Measurements from ENCODE around the gene PTBP2. TPM values are rescaled to one million over a fixed set of nuclear protein-coding genes. Genes with fewer than 3 reads are reported as not detected.
"Not testable (repeated sequence)": the region's sequence is repeated elsewhere in the genome, so short reads cannot be mapped to it uniquely, and the experiment has no call there.

The PTBP2 gene
- total and polyA plus RNA-seq, 5 donors = 7.4 to 18.3 (median 13.4) TPM

DNA sequence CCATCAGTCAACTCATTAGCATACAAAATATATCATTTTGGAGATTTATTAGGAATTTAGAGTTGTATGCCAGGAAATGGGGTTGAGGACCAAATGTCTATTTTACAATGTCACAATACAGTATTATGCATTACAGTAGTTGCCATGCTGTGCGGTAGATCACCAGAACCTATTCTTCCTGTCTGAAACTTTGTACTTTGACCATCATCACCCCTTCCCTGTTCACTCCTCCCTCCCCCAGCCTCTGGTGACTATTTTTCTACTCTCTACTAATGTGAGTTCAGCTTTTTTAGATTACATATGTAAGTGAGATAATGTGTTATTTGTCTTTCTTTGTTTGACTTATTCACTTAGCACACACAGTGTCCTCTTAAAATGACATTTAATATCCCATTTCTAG lies 50.8 kb downstream of the PTBP2 start:
- Histone ChIP-seq H3K4me1 (ENCODE audit: control insufficient read depth, insufficient read depth, low read length) (no peaks in the 10 kb centered on the region), H3K9me3 (ENCODE audit: control insufficient read depth, low read length) (no peaks in the 10 kb centered on the region), H3K4me3 (ENCODE audit: low read length) (no peak overlapping the region), H3K27ac (ENCODE audit: low read length) (no peak overlapping the region), H3K27me3 (ENCODE audit: control insufficient read depth, insufficient read depth) (no peaks in the 10 kb centered on the region)
- DNase-seq (no peak), ATAC-seq (no peak)
- 100% methylated on average over 1 of the region's 1 CpG for WGBS
- intact Hi-C loops (cut with DNase I) = no loop called here

DNA sequence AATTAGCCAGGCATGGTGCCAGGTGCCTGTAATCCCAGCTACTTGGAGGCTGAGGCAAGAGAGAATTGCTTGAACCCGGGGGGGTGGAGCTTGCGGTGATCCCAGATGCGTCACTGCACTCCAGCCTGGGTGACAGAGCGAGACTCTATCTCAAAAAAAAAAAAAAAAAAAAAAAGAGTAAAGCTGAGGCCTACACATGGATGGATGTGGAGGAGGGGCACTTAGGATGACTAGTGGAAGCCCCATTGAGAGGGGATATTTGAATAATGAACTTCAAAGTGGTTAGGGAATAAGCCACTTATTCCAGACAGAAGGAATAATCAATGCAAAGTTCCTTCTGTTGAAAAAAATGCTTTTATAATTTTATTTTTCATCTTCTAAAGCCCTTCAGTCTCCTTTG lies 51.4 kb downstream of the PTBP2 start:
- no peak overlapping the region for H3K27ac ChIP-seq (ENCODE audit: low read length)
- WGBS = 96% methylated on average over 4 of the region's 4 CpGs
- ATAC-seq (no peak), DNase-seq (no peak)
- intact Hi-C loops (cut with DNase I) = no loop called here
- H3K9me3 ChIP-seq (ENCODE audit: control insufficient read depth, low read length) = no peaks in the 10 kb centered on the region
- no peaks in the 10 kb centered on the region for H3K4me1 ChIP-seq (ENCODE audit: control insufficient read depth, insufficient read depth, low read length)
- H3K4me3 ChIP-seq (ENCODE audit: low read length) = no peak overlapping the region
- H3K27me3 ChIP-seq (ENCODE audit: control insufficient read depth, insufficient read depth) = no peaks in the 10 kb centered on the region

DNA sequence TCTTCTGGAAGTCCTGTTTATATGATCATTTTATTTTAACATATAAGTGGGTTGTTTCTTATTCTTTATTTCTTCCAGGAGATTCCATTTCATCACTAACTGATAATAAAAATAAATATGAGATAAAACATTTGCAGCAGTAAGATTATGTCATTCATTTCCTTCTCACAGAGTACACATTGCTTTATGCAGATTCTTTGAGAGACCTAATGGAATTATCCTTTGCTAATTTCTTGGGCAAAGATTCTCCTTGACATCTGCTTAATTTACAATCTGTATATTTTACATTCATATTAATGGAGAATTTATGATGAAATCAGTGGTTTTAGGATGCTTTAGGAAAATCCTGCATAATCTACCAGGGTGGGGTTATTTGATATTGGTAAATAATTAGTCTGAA lies 60.6 kb downstream of the PTBP2 start:
- intact Hi-C loops (cut with DNase I) = no loop called here
- Histone ChIP-seq H3K4me3 (ENCODE audit: low read length) (no peak overlapping the region), H3K9me3 (ENCODE audit: control insufficient read depth, low read length) (no peaks in the 10 kb centered on the region), H3K27me3 (ENCODE audit: control insufficient read depth, insufficient read depth) (no peaks in the 10 kb centered on the region), H3K4me1 (ENCODE audit: control insufficient read depth, insufficient read depth, low read length) (no peaks in the 10 kb centered on the region), H3K27ac (ENCODE audit: low read length) (no peak overlapping the region)
- DNase-seq (no peak), ATAC-seq (no peak)

DNA sequence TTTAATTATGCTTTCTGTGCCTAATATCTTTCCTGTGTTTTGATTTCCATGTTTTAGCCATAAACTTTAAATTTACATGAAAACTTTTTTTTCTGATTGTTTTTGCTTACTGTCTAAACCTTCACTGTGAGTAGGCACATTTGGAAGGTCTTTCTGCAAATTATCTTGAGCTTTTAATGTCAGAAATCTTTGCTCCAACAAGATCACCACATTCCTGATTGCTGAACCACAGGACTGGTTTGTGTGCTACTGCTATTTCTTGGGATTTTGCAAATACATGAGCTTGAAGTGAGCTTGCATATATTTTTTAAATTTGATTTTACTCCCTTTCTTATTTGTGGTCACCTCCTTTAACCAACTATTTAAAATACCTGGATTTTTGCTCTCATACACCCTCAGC lies 61.3 kb downstream of the PTBP2 start:
- no peak for DNase-seq
- ATAC-seq = no peak
- Histone ChIP-seq H3K27me3 (ENCODE audit: control insufficient read depth, insufficient read depth) (no peaks in the 10 kb centered on the region), H3K27ac (ENCODE audit: low read length) (no peak overlapping the region), H3K9me3 (ENCODE audit: control insufficient read depth, low read length) (no peaks in the 10 kb centered on the region), H3K4me1 (ENCODE audit: control insufficient read depth, insufficient read depth, low read length) (no peaks in the 10 kb centered on the region), H3K4me3 (ENCODE audit: low read length) (no peak overlapping the region)
- intact Hi-C loops (cut with DNase I) = no loop called here

DNA sequence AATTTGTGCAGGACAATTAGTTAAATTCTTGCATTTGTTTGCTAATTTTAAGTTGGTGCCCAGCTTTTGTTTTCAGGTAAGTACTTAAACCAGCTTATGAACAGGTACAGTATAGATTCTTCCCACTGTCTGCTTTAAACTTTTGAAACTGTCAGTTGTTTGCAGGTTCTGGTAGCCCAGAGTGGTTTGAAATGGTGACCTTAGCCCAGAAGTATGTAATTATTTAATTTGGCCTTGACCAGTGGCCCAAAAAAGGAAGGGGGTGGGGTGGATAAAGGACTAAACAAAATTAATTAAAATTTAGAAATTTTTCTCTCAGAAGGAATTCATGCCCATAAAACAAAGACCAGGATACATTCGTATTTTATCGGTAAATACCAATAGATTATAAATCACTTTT lies 69.0 kb downstream of the PTBP2 start:
- H3K27ac ChIP-seq (ENCODE audit: low read length) = no peak overlapping the region
- WGBS = 96% methylated on average over 2 of the region's 2 CpGs
- H3K4me1 ChIP-seq (ENCODE audit: control insufficient read depth, insufficient read depth, low read length) = no peaks in the 10 kb centered on the region
- DNase-seq = no peak
- no peaks in the 10 kb centered on the region for H3K9me3 ChIP-seq (ENCODE audit: control insufficient read depth, low read length)
- no peak overlapping the region for H3K4me3 ChIP-seq (ENCODE audit: low read length)
- intact Hi-C loops (cut with DNase I) = no loop called here
- ATAC-seq = no peak
- no peaks in the 10 kb centered on the region for H3K27me3 ChIP-seq (ENCODE audit: control insufficient read depth, insufficient read depth)

DNA sequence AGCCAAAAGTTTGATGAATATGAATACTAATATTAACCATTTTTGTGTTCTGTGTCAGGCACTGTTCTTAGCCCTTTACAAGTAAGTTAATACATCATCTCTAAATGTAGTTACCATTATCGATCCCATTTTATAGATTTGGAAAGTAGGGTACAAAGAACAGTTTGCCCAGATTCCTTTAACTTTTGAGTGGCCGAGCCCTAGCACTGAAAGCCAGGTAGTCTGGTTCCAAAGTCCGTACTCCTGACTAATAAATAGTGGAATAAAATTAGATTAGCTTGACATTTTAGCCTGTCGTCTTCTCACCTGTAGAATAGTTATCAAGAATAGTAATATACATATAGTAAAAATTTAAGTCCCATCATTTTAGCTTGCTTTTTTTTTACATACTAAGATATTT lies 70.6 kb downstream of the PTBP2 start:
- DNase-seq (no peak), ATAC-seq (no peak)
- Histone ChIP-seq H3K4me3 (ENCODE audit: low read length) (no peak overlapping the region), H3K9me3 (ENCODE audit: control insufficient read depth, low read length) (no peaks in the 10 kb centered on the region), H3K27me3 (ENCODE audit: control insufficient read depth, insufficient read depth) (no peaks in the 10 kb centered on the region), H3K4me1 (ENCODE audit: control insufficient read depth, insufficient read depth, low read length) (no peaks in the 10 kb centered on the region), H3K27ac (ENCODE audit: low read length) (no peak overlapping the region)
- 99% methylated on average over 4 of the region's 4 CpGs for WGBS
- intact Hi-C loops (cut with DNase I) = no loop called here

DNA sequence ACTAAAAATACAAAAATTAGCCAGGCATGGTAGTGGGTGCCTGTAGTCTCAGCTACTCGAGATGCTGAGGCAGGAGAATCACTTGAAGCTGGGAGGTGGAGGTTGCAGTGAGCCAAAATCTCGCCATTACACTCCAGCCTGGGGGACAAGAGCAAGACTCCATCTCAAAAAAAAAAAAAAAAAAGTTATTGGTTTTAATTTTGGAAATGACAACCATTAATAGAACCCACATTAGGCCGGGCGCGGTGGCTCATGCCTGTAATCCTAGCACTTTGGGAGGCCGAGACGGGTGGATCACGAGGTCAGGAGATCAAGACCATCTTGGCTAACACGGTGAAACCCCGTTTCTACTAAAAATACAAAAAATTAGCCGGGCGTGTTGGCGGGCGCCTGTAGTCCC lies 80.1 kb downstream of the PTBP2 start:
- H3K4me1 ChIP-seq (ENCODE audit: control insufficient read depth, insufficient read depth, low read length); H3K9me3 ChIP-seq (ENCODE audit: control insufficient read depth, low read length); H3K4me3 ChIP-seq (ENCODE audit: low read length); ATAC-seq; intact Hi-C loops (cut with DNase I); H3K27ac ChIP-seq (ENCODE audit: low read length); H3K27me3 ChIP-seq (ENCODE audit: control insufficient read depth, insufficient read depth); DNase-seq: not testable (repeated sequence)
- WGBS = 97% methylated on average over 9 of the region's 14 CpGs

DNA sequence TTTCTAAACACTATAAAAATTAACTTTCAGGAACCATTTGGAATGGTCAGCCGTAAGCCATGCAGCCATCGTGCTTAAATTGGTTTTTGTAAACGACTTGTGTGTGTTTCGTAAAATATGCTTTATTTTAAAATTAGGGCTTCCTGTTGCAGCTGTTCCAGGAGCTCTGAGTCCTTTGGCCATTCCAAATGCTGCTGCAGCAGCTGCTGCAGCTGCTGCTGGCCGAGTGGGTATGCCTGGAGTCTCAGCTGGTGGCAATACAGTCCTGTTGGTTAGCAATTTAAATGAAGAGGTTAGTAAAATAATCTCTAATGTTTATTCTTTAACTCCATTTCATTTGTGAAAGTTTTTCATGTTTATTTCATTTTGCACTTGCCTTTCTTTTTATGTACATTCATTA lies 83.1 kb downstream of the PTBP2 start:
- ATAC-seq = no peak
- intact Hi-C loops (cut with DNase I) = no loop called here
- Histone ChIP-seq H3K9me3 (ENCODE audit: control insufficient read depth, low read length) (no peaks in the 10 kb centered on the region), H3K4me1 (ENCODE audit: control insufficient read depth, insufficient read depth, low read length) (no peaks in the 10 kb centered on the region), H3K27me3 (ENCODE audit: control insufficient read depth, insufficient read depth) (no peaks in the 10 kb centered on the region), H3K27ac (ENCODE audit: low read length) (no peak overlapping the region), H3K4me3 (ENCODE audit: low read length) (no peak overlapping the region)
- DNase-seq = peak in 1 of 3 donors; percentile 13
- 63% methylated on average over 5 of the region's 5 CpGs for WGBS

DNA sequence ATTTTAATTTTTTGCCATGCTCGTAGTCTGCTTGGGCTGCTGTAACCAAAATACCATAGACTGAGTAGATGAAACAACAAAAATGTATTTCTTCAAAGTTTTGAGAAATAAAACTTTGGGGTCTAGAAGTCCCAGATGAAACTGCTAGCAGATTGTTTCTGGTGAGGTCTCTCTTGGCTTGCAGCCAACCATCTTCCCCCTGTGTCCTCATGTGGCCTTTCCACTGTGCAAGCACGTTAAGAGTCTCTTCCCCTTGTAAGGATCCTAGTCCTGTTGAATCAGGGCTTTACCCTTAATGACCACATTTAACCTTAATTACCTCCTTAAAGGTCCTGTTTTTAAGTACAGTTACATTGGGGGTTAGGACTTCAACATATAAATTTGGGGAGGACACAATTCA lies 86.6 kb downstream of the PTBP2 start:
- intact Hi-C loops (cut with DNase I) = no loop called here
- 42% methylated on average over 2 of the region's 2 CpGs for WGBS
- DNase-seq = peak in 1 of 3 donors; percentile 34

DNA sequence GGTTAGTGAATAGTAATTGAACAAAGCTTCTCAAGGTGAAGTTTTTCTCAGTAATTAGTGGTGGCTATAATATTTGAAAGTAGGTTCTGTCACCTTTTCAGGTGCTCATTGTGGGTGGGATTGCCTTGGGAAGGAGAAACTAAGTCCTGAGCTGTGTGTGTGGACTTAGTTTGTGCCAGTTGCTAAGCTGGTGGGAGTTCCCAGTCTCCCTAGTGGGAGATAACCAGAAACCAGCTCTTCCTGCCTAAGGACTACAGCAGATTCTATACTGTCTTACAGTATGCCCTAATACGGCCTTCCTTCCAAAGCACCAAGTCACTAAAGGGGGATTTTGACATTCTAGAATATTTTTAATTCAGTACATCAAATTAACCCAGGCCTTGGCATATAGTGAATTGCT lies 94.3 kb downstream of the PTBP2 start:
- H3K4me3 ChIP-seq (ENCODE audit: low read length) = no peak overlapping the region
- no peaks in the 10 kb centered on the region for H3K4me1 ChIP-seq (ENCODE audit: control insufficient read depth, insufficient read depth, low read length)
- DNase-seq = no peak
- 98% methylated on average over 1 of the region's 1 CpG for WGBS
- ATAC-seq = no peak
- intact Hi-C loops (cut with DNase I) = no loop called here
- H3K9me3 ChIP-seq (ENCODE audit: control insufficient read depth, low read length) = no peaks in the 10 kb centered on the region
- no peaks in the 10 kb centered on the region for H3K27me3 ChIP-seq (ENCODE audit: control insufficient read depth, insufficient read depth)
- H3K27ac ChIP-seq (ENCODE audit: low read length) = no peak overlapping the region

More for the DNA sequence above, 86.6 kb downstream of the PTBP2 start:
- no peak overlapping the region for H3K27ac ChIP-seq (ENCODE audit: low read length)
- H3K4me3 ChIP-seq (ENCODE audit: low read length) = no peak overlapping the region
- no peaks in the 10 kb centered on the region for H3K27me3 ChIP-seq (ENCODE audit: control insufficient read depth, insufficient read depth)
- H3K9me3 ChIP-seq (ENCODE audit: control insufficient read depth, low read length) = no peaks in the 10 kb centered on the region
- no peak for ATAC-seq
- no peaks in the 10 kb centered on the region for H3K4me1 ChIP-seq (ENCODE audit: control insufficient read depth, insufficient read depth, low read length)

DNA sequence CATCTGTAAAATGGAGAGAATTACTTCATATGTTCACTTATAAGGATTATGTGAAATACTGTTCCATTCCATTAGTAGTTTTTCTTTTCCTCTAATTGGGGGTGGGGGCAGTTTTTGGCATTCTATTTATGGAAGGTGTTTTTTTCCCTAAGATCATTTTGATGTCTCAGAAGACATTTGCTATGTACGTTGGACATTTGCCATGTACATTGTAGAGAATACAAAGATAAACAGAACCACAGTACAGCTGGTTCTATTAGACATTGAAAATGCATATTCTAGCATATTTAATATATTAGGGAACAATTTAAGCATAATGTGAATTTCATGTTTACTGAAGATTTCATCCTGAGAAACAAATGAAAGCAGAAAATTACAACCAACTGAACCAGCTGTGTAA lies 98.5 kb downstream of the PTBP2 start:
- Histone ChIP-seq H3K27me3 (ENCODE audit: control insufficient read depth, insufficient read depth) (no peaks in the 10 kb centered on the region), H3K4me3 (ENCODE audit: low read length) (no peak overlapping the region), H3K4me1 (ENCODE audit: control insufficient read depth, insufficient read depth, low read length) (no peaks in the 10 kb centered on the region), H3K9me3 (ENCODE audit: control insufficient read depth, low read length) (no peaks in the 10 kb centered on the region), H3K27ac (ENCODE audit: low read length) (no peak overlapping the region)
- 26% methylated on average over 1 of the region's 1 CpG for WGBS
- ATAC-seq = no peak
- intact Hi-C loops (cut with DNase I) = no loop called here
- DNase-seq = no peak

DNA sequence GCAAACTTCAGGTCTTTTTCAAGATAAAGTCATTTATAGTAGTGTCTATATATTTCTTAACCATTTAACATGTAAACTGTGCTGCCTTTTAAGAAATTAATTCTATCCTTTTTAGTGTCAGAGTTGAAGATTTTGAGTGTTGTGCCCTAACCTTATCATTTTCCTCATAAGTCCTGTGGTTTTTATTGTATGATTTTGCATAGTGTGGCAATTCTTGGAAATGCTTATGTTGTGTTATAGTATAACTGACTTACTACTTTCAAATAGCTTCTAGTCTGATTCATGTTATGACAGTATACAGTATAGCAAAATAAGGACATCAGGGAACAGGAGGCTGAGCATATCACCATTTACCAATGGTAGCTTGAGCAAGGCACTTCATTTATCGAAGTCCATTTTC lies 99.1 kb downstream of the PTBP2 start:
- Histone ChIP-seq H3K9me3 (ENCODE audit: control insufficient read depth, low read length) (no peaks in the 10 kb centered on the region), H3K4me1 (ENCODE audit: control insufficient read depth, insufficient read depth, low read length) (no peaks in the 10 kb centered on the region)
- ATAC-seq = no peak

More for the DNA sequence above, 99.1 kb downstream of the PTBP2 start:
- Histone ChIP-seq H3K4me3 (ENCODE audit: low read length) (no peak overlapping the region), H3K27me3 (ENCODE audit: control insufficient read depth, insufficient read depth) (no peaks in the 10 kb centered on the region), H3K27ac (ENCODE audit: low read length) (no peak overlapping the region)
- intact Hi-C loops (cut with DNase I) = no loop called here
- no peak for DNase-seq
- 97% methylated on average over 1 of the region's 1 CpG for WGBS

All from right cardiac atrium (tissue), 5 donors.